ENCODE results near the gene PDCD1LG2.
"Not testable (repeated sequence)": the region's sequence is repeated elsewhere in the genome, so short reads cannot be mapped to it uniquely, and the experiment has no call there.

The PDCD1LG2 gene
- total RNA-seq = 0 to 1.0 reads per million in 2 donors

- peak in 2 of 5 experiments; percentile 53 to 85 for DNase-seq
These were observed at the start of gene PDCD1LG2 for GRCh38 chr9:5510360-5510931. Gene PDCD1LG2 (plus strand): TSS chr9:5510531. CDS start chr9:5522547, 12,016 bp downstream.

DNA sequence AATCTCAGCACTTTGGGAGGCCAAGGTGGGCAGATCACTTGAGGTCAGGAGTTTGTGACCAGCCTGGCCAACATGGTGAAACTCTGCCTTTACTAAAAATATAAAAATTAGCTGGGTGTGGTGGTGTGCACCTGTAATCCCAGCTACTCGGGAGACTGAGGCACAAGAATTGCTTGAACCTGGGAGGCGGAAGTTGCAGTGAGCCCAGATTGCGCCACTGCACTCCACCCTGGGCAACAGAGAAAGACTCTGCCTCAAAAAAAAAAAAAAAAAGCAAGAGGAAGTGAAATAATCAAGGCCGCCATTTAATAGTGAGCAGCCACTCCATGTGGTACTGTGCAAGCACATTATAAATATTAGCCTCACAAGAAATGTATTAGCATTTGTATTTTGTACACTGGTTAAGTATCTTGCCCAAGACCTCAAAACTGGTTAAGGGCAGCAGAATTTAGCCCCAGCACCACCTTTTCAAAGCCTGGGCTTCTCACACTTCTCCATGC lies 45.5 kb upstream of the PDCD1LG2 start:
- DNase-seq = not testable (repeated sequence)

DNA sequence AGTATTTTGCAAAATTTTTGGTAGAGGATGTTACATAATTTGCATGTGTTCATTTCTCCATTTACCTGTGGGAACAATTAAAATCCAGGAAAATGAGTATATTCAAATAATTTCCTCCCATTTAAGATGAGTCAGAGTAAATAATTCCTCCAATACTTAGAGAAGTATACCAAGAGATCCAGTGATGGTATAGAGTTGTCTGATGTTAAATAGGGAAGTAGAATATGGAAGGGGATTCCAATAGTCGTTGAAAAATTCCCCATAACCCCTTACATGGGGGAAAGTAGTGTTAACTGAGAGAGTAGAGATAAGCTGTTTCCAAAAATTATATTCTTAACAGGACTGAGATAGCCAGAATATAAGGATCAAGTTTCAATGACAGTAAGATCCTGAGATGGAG lies 44.3 kb upstream of the PDCD1LG2 start:
- no peak for DNase-seq

DNA sequence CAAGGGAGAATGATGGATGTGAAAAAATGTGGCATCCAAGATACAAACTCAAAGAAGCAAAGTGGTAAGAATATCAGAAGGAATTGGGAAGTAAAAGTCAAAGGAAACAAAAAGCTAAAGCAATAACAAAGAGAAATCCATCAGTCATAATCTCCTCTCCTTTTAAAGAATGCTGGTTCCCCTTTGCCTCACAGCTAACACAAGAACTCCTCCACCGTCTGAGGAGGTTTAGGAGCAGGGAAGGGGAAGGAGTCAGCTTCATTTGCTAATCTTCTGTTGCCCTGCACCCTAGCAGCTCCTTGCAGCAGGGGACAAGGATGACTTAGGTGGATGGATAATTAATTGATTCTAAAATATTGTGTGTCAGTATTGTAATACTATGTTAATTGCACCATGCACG lies 43.6 kb upstream of the PDCD1LG2 start:
- no peak for DNase-seq

GRCh38 chr9:5468850-5469249 lies 41.5 kb upstream of the PDCD1LG2 start:
- no peak for DNase-seq

DNA sequence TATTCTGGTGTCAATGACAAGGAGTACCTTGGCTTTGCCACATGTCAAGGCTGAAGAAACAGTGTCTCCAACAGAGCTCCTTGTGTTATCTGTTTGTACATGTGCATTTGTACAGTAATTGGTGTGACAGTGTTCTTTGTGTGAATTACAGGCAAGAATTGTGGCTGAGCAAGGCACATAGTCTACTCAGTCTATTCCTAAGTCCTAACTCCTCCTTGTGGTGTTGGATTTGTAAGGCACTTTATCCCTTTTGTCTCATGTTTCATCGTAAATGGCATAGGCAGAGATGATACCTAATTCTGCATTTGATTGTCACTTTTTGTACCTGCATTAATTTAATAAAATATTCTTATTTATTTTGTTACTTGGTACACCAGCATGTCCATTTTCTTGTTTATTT lies 40.2 kb upstream of the PDCD1LG2 start:
- DNase-seq = no peak

DNA sequence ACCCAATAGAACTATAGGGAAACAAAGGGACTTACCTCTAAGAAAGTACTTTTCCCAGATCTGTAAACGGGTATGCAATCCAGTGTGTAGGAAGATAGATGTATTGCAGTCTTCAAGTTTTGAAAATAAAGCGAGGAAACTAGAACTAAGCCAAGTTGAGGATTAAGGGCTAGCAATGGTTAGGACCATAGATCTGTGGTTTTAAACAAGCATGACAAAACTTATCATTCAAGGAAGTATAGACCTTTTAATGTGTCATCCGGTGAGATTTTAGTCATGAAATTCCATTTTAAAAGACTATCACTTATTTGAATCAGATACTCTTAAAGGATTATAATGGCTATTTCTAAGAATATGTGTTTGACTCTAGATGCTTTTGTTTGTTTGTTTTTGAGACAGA lies 39.5 kb upstream of the PDCD1LG2 start:
- peak in 1 of 5 experiments; percentile 38 for DNase-seq

- DNase-seq = not testable (repeated sequence)
These were observed 34.7 kb upstream of the PDCD1LG2 start for GRCh38 chr9:5475611-5476010.

DNA sequence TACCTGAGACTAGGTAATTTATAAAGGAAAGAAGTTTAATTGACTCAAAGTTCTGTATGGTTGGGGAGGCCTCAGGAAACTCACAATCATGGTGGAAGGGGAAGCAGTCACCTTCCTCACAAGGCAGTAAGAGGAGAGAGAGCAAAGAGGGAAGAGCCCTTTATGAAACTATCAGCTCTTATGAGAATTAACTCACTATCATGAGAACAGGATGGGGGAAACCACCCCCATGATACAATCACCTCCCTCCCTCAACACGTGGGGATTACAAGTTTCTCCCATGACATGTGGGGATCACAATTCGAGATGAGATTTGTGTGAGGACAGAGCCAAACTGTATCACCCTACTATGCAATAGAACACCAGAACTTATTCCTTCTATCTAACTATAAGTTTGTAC lies 32.1 kb upstream of the PDCD1LG2 start:
- DNase-seq = peak in 1 of 5 experiments; percentile 19

- DNase-seq = peak in 1 of 5 experiments; percentile 66
These were observed 30.2 kb upstream of the PDCD1LG2 start for GRCh38 chr9:5479994-5480694.

DNA sequence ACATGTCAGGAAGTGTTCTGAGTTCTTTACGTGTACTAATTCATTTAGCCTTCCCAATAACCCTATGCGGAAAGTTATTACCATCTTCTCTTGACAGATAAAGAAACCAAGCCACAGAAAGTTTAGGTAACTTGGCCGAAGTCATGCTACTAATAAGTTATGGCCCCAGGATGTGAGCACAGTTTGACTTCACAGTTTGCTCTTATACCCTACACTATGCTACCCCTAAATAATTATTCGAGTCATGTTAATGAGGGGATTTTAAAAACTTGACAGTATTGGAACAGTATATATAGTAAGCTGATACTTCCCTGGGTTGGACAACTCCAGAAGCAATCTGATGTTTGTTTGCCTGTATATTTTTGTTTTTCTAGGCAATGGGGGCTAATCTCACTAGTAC lies 29.4 kb upstream of the PDCD1LG2 start:
- no peak for DNase-seq

GRCh38 chr9:5481322-5482040 lies 28.9 kb upstream of the PDCD1LG2 start:
- DNase-seq = no peak

- DNase-seq = no peak
These were observed 28.1 kb upstream of the PDCD1LG2 start for GRCh38 chr9:5482194-5482593.

- DNase-seq = no peak
These were observed 27.0 kb upstream of the PDCD1LG2 start for GRCh38 chr9:5483306-5483705.

DNA sequence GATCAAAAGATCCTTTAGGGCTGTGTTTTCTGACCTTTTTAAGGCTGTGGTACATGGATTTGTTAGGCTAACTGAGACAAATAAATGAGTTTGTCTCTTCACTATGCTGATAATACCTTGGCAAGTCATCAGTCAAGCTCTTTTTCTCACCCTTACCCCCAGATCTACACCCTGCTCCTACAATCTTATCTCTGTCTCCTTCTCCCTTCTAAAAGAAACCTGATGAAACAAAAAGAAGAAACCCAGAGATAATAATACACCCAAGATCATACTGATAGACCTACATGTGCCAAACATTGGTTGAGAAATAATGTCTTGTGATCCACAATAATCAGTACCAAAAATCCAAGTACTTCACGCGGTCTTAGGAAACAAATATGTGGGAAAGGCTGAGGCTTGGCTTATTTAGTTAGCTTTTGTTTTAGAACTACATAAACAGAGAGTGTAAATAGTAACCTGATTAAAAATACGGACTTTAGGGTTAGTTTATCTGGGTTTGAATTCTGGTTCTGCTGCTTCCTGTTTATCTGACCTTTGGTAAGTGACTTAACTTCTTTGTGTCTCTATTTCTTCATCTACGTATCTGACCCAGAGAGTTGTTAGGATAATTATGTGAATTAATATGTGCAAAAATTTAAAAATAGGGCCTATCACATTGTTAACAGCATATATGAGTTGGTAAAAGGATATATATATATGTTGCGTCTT lies 24.8 kb upstream of the PDCD1LG2 start:
- DNase-seq = no peak

GRCh38 chr9:5486988-5487387 lies 23.3 kb upstream of the PDCD1LG2 start:
- no peak for DNase-seq

GRCh38 chr9:5488221-5489008 lies 21.9 kb upstream of the PDCD1LG2 start:
- no peak for DNase-seq

DNA sequence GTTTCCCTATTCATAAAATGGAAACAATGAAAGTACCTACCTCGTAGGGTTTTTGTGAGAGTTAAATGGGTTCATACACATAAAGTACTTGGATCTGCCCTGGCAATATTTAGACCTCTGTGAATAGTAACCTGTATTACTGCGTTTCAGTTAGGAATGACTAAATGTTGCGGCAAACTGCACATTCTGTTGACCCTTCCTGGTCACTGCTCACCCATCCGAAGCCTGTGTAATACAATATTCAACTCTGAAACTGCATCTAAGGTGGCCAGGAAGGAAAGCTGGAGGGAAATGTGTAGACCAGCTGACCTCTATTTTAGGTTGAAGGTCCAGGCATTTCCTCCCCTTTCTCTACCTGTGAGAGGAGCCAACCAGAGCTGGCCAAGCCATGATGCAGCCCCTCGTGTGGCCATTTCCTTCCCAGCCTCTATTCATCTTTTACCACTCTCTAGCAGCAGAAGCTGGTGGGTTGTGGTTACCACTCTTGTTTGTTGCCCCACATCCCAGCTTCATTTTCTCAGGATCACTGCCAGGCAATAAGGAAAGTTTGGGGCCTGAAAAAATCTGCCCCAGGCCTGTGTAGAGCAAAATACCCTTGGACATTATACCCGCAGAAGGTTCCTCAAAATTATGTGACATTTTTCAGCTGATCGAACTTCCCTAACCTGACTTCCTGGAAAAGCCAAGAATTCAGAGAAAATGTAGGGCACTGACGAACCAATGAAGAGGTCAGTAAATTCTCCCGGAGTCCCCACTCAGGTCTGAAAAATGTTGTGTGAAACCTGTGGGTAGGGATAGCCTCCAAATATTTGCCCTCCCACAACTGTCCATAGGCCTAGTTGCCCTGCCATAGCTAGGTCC lies 20.5 kb upstream of the PDCD1LG2 start:
- DNase-seq = no peak

GRCh38 chr9:5492965-5493678 lies 17.2 kb upstream of the PDCD1LG2 start:
- DNase-seq = no peak
